Neuronal stem cell (in vitro differentiated cells): ENCODE results near the gene FILIP1L.

Source experiments
- DNase-seq: peaks from one replicate; pipeline ENCODE4 v3.0.0-alpha.2; 2013; ENCODE audit warnings: low spot score
- H2AFZ ChIP-seq: one replicate; pipeline ENCODE4 v1.6.1; 2013; ENCODE audit warnings: mild to moderate bottlenecking, low read length, inconsistent platforms
- H2AK5ac ChIP-seq: 2 replicates; pipeline ENCODE4 v1.6.1; 2013; ENCODE audit warnings: low read depth, mild to moderate bottlenecking, inconsistent platforms, low read length, moderate library complexity, mixed read lengths
- H2BK120ac ChIP-seq: 2 replicates; pipeline ENCODE4 v1.6.1; 2013; ENCODE audit warnings: low read depth, mild to moderate bottlenecking, inconsistent platforms, low read length, moderate library complexity, mixed read lengths
- H2BK12ac ChIP-seq: one replicate; pipeline ENCODE4 v1.6.1; 2013; ENCODE audit warnings: low read length, inconsistent platforms
- H2BK15ac ChIP-seq: 2 replicates; pipeline ENCODE4 v1.6.1; 2013; ENCODE audit warnings: mild to moderate bottlenecking, low read length, inconsistent platforms, mixed read lengths
- H2BK5ac ChIP-seq: one replicate; pipeline ENCODE4 v1.6.1; 2013; ENCODE audit warnings: inconsistent platforms, mild to moderate bottlenecking, low read length, moderate library complexity
- H3K14ac ChIP-seq: one replicate; pipeline ENCODE4 v1.6.1; 2013; ENCODE audit warnings: low read length, inconsistent platforms
- H3K18ac ChIP-seq: 2 replicates; pipeline ENCODE4 v1.6.1; 2013; ENCODE audit warnings: low read length, inconsistent platforms
- H3K23ac ChIP-seq: 2 replicates; pipeline ENCODE4 v1.6.1; 2013; ENCODE audit warnings: low read depth, mild to moderate bottlenecking, mixed read lengths, low read length, inconsistent platforms; ENCODE audit not compliant: poor library complexity
- H3K27ac ChIP-seq: replicated peaks from 3 replicates; pipeline ENCODE4 v1.5.1; 2013; ENCODE audit warnings: low read length, inconsistent platforms
- H3K27me3 ChIP-seq, 3 experiments: 2 replicates each; pipeline ENCODE4 v1.6.1; 2013; ENCODE audit warnings: low read length in 3 of 3, mild to moderate bottlenecking in 2 of 3, inconsistent platforms in 1 of 3, low read depth in 1 of 3, mixed read lengths in 1 of 3, moderate library complexity in 1 of 3; ENCODE audit not compliant: control insufficient read depth in 3 of 3, insufficient read depth in 3 of 3
- H3K36me3 ChIP-seq, 2 donors: replicated peaks in 1 of 2; 2 replicates each; pipeline ENCODE4 v1.6.1; 2013; ENCODE audit warnings: low read length in 2 of 2; ENCODE audit not compliant: control insufficient read depth in 2 of 2, insufficient read depth in 2 of 2
- H3K4ac ChIP-seq: 2 replicates; pipeline ENCODE4 v1.6.1; 2013; ENCODE audit warnings: inconsistent platforms, mild to moderate bottlenecking, low read length, moderate library complexity
- H3K4me1 ChIP-seq, 2 donors: 1 replicate in 1 of 2; 2 replicates in 1 of 2; pipeline ENCODE4 v1.6.1; 2013; ENCODE audit warnings: low read length in 2 of 2, low read depth in 1 of 2; ENCODE audit not compliant: control insufficient read depth in 2 of 2, insufficient read depth in 1 of 2
- H3K4me2 ChIP-seq: one replicate; pipeline ENCODE4 v1.6.1; 2013; ENCODE audit warnings: mild to moderate bottlenecking, low read length, inconsistent platforms; ENCODE audit not compliant: insufficient read depth, poor library complexity, severe bottlenecking
- H3K4me3 ChIP-seq, 2 donors: 2 replicates each; pipeline ENCODE4 v1.5.1; 2013; ENCODE audit warnings: low read length in 2 of 2, mild to moderate bottlenecking in 2 of 2, inconsistent platforms in 1 of 2, moderate library complexity in 1 of 2
- H3K79me1 ChIP-seq: one replicate; pipeline ENCODE4 v1.6.1; 2013; ENCODE audit warnings: low read depth, mild to moderate bottlenecking, inconsistent platforms, low read length, moderate library complexity
- H3K9ac ChIP-seq: one replicate; pipeline ENCODE4 v1.6.1; 2013; ENCODE audit warnings: mild to moderate bottlenecking, low read depth, low read length, inconsistent platforms; ENCODE audit not compliant: poor library complexity
- H3K9me3 ChIP-seq, 2 donors: replicated peaks in 1 of 2; 2 replicates each; pipeline versions ENCODE3 to v1.6.1; 2013; ENCODE audit warnings: low read length in 2 of 2, mild to moderate bottlenecking in 2 of 2, inconsistent platforms in 1 of 2, low read depth in 1 of 2, mixed read lengths in 1 of 2, moderate library complexity in 1 of 2; ENCODE audit not compliant: control insufficient read depth in 2 of 2, insufficient read depth in 1 of 2
- H4K8ac ChIP-seq: one replicate; pipeline ENCODE4 v1.6.1; 2013; ENCODE audit warnings: low read depth, mild to moderate bottlenecking, inconsistent platforms, low read length, moderate library complexity
- H4K91ac ChIP-seq: one replicate; pipeline ENCODE4 v1.6.1; 2013; ENCODE audit warnings: low read length, low read depth, mild to moderate bottlenecking, inconsistent platforms; ENCODE audit not compliant: poor library complexity
- WGBS, 2 donors: extraction: QIAGEN DNeasy Blood & Tissue Kit; methylation state at CpG; one replicate each; pipeline ENCODE4 v1.1.7; 2013; ENCODE audit warnings: missing lambda C conversion rate in 2 of 2, mixed read lengths in 1 of 2; ENCODE audit not compliant: insufficient read length in 2 of 2, insufficient replicate concordance in 1 of 2; ENCODE audit errors: extremely low coverage in 2 of 2; 5-methylcytosine and 5-hydroxymethylcytosine counted together

FILIP1L gene

DNA sequence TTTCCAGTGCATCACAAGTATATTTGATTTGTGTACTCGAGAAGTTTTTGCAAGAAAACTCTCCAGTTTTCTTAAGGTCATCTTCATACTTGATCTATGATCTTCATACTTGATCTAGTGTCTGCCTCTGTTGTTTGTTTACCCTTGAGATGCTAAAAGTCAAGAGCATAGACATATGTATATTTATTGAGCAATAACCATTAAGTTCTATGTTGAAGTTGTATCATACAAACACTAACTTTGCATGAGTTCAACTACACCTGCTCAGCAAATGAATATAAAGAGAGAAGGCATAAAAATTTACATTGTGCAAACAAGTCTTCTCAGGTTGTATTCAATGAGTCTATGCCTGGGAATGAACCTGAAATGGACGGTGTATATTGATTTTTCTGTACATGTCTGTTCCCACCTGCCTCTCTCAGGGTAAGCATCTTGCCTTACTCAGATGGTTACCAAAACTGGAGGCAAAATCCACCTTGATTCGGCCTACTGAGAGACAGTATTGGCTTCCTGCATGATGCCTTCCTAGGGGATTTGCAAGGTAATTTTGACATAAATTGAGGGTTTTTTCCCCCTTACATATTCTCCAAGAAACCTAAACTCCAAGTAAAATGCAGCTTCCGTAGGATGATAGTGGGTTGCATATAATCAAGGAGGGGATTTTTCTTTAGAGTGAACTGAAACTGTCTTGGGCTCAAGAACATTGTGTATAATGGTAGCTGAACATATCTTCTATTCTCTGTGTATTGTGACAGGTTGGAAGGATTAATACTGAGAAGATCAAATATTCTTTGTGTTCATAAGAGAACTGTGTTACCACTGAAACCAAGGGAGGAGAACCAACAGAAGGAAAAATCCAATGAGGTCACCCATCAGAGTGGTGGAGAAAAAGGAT, 110.4 kb downstream of the FILIP1L start:
- no peak overlapping the region for H3K23ac ChIP-seq
- H3K4me3 ChIP-seq, result no peak overlapping the region
- no peak overlapping the region for H2AFZ ChIP-seq
- no peak overlapping the region for H2BK12ac ChIP-seq
- H3K36me3 ChIP-seq, result no peaks in the 10 kb centered on the region
- DNase-seq, result no peak
- H3K18ac ChIP-seq, result no peak overlapping the region
- H2BK5ac ChIP-seq, result no peak overlapping the region
- no peak overlapping the region for H2BK15ac ChIP-seq
- H3K4me1 ChIP-seq, result peaks cover 4% of the 10 kb centered on the region in 2 donors
- H3K4ac ChIP-seq, result no peak overlapping the region
- no peak overlapping the region for H2AK5ac ChIP-seq
- no peak overlapping the region for H4K91ac ChIP-seq
- no peak overlapping the region for H3K14ac ChIP-seq
- H3K4me2 ChIP-seq, result no peak overlapping the region
- no peak overlapping the region for H2BK120ac ChIP-seq
- H3K79me1 ChIP-seq, result no peaks in the 10 kb centered on the region
- H3K9ac ChIP-seq, result no peak overlapping the region
- no peaks in the 10 kb centered on the region for H3K9me3 ChIP-seq
- H3K27ac ChIP-seq, result no peak overlapping the region
- no peaks in the 10 kb centered on the region for H3K27me3 ChIP-seq
- H4K8ac ChIP-seq, result no peak overlapping the region
- WGBS, 2 donors, result no CpG with 5 or more reads among the region's 4 CpGs

DNA sequence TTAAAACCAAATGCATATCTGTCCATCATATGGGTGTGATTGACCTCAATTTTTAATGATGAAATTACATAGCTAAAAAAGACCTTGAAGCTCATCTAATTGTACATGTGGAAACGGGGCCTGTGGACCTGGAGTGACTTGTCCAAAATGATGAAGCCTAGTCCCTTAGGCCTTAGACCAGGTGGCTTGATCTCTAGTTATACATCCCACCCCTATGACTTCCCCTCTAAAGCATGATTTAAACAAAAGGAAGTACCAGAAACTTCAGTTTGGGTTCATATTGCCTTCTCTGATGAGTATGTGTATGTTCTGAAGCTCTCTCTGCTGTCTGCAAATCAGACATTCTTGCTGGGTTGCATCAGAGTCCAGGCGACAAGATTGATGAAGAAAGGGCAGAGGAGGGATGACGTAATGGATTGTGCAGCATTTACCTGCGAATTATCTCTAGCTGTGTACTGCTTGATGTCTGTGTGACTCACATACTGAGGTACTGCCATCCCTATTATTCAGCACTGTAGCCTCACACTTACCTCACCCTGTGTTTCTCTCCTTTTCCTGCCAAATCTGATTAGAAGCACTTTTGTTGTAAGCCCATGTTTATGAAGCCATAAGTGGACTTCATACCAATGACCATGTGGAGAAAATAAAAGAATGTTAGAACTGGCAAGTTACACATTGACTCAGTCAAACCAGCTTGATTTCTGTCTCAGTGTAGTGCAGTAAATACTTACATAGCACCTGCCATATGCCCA, 111.5 kb downstream of the FILIP1L start:
- H3K4me1 ChIP-seq, result peaks cover 4% of the 10 kb centered on the region in 2 donors
- no peak overlapping the region for H3K4me3 ChIP-seq
- no peak overlapping the region for H2BK5ac ChIP-seq
- no peak overlapping the region for H3K9ac ChIP-seq
- H3K27me3 ChIP-seq, result no peaks in the 10 kb centered on the region
- H4K8ac ChIP-seq, result no peak overlapping the region
- no peak overlapping the region for H4K91ac ChIP-seq
- H3K14ac ChIP-seq, result no peak overlapping the region
- H2AFZ ChIP-seq, result no peak overlapping the region
- WGBS, 2 donors, result no CpG with 5 or more reads among the region's 4 CpGs
- H3K23ac ChIP-seq, result no peak overlapping the region
- no peak overlapping the region for H2BK15ac ChIP-seq
- no peaks in the 10 kb centered on the region for H3K79me1 ChIP-seq
- no peaks in the 10 kb centered on the region for H3K9me3 ChIP-seq
- H3K18ac ChIP-seq, result no peak overlapping the region
- H2BK12ac ChIP-seq, result no peak overlapping the region
- no peak overlapping the region for H3K4ac ChIP-seq
- H3K4me2 ChIP-seq, result no peak overlapping the region
- DNase-seq, result no peak
- no peaks in the 10 kb centered on the region for H3K36me3 ChIP-seq
- no peak overlapping the region for H3K27ac ChIP-seq
- no peak overlapping the region for H2AK5ac ChIP-seq
- no peak overlapping the region for H2BK120ac ChIP-seq

DNA sequence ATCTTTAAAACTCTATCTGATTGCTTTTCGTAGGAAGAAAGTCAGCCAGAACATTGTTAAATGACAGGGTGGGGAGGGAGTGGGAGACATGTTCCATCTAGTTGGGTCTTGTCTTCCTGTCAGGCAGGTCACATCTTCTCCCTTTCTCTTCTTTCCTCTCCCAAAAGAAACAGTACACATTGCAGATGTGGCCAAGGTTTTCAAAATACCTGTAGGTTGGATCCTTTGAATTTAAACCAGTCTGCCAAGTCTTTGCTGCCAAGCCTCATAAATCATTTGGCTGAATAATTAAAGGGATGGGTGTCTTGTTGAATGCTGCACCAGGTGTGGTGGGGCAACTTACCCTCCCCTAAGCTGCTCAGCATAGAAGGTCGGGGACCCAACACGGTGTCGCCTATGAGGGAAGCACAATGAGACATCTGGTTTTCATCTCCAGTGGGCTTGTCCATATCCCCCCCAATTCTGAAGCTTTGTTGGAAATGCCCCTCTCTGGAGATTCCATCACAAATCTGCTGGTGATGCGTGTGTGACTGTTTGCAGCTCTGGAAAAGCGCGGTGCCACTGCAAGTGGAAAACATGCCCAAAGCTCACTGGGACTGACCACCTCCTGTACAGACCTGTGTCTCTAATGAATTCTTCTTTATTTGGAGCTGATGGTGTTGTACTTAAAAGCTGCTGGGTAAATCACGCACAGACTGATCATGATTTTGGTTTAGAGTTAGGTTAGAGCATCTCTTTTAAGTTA, 112.6 kb downstream of the FILIP1L start:
- H3K27ac ChIP-seq, result no peak overlapping the region

More for the DNA sequence above, 112.6 kb downstream of the FILIP1L start:
- Histone ChIP-seq H3K18ac (no peak overlapping the region), H4K8ac (no peak overlapping the region), H4K91ac (no peak overlapping the region), H2BK12ac (no peak overlapping the region), H3K9ac (no peak overlapping the region), H3K4me3 (no peak overlapping the region), H2AFZ (no peak overlapping the region), H3K27me3 (no peaks in the 10 kb centered on the region), H3K36me3 (no peaks in the 10 kb centered on the region), H2BK15ac (no peak overlapping the region), H3K4ac (no peak overlapping the region), H3K14ac (no peak overlapping the region), H2AK5ac (no peak overlapping the region), H2BK120ac (no peak overlapping the region), H3K23ac (no peak overlapping the region), H3K79me1 (no peaks in the 10 kb centered on the region), H3K4me2 (no peak overlapping the region), H2BK5ac (no peak overlapping the region), H3K9me3 (no peaks in the 10 kb centered on the region), H3K4me1 (peaks cover 4% of the 10 kb centered on the region in 2 donors)
- no CpG with 5 or more reads among the region's 8 CpGs for WGBS, 2 donors
- DNase-seq, result no peak
